Suprapubic skin (tissue), 4 donors: ENCODE measurements around the gene PTPRM. TPM values are rescaled to one million over a fixed set of nuclear protein-coding genes. Genes with fewer than 3 reads are reported as not detected.

ENCODE experiments used
- DNase-seq, 2 donors: peaks; one replicate each; pipeline ENCODE4 v3.0.0-alpha.2; 2019; ENCODE audit warnings: low spot score in 2 of 2
- H3K27ac ChIP-seq: fragments of 200-600 bp; sonication (generic); one replicate; pipeline ENCODE4 v1.5.1; 2019
- H3K27me3 ChIP-seq: fragments of 200-600 bp; sonication (generic); one replicate; pipeline ENCODE4 v1.5.1; 2019
- H3K36me3 ChIP-seq: fragments of 200-600 bp; sonication (generic); one replicate; pipeline ENCODE4 v1.5.1; 2019
- H3K4me1 ChIP-seq: fragments of 200-600 bp; sonication (generic); one replicate; pipeline ENCODE4 v1.5.1; 2019
- H3K4me3 ChIP-seq: fragments of 200-600 bp; sonication (generic); one replicate; pipeline ENCODE4 v1.5.1; 2019; ENCODE audit warnings: mild to moderate bottlenecking
- H3K9me3 ChIP-seq: fragments of 200-600 bp; sonication (generic); one replicate; pipeline ENCODE4 v1.5.1; 2019
- EP300 ChIP-seq: sonication (generic); formaldehyde crosslinking; IDR thresholded peaks from one replicate; pipeline ENCODE4 v1.6.1; 2017; ENCODE audit warnings: antibody characterized with exemption
- POLR2A ChIP-seq, 2 donors: fragments of 450-650 bp; IDR thresholded peaks; one replicate each; pipeline ENCODE4 v1.6.1; 2017; ENCODE audit warnings: antibody characterized with exemption in 2 of 2, mild to moderate bottlenecking in 2 of 2, moderate library complexity in 2 of 2
- POLR2AphosphoS5 ChIP-seq, 3 donors: sonication (generic); formaldehyde crosslinking; IDR thresholded peaks; one replicate each; pipeline ENCODE4 v1.6.1; 2017; ENCODE audit warnings: antibody characterized with exemption in 3 of 3
- WGBS: methylation state at CpG from one replicate; pipeline ENCODE4 v1.1.5; 2018; 5-methylcytosine and 5-hydroxymethylcytosine counted together
- total RNA-seq, 4 donors: library from RNA; depleted of rRNA; stranded (reverse); fragments of >200 nt; gene quantifications; one replicate each; pipeline ENCODE4 v1.1.0, GENCODE V29; 2016
- TF ChIP-seq, protein P1 (sequence below), 2 donors: fragments of 200-600 bp in 1 of 2; fragments of 450-650 bp in 1 of 2; sonication (generic) in 1 of 2; IDR thresholded peaks; one replicate each; pipeline ENCODE4 v1.5.1; 2016 to 2019; ENCODE audit warnings: antibody characterized with exemption in 2 of 2, mild to moderate bottlenecking in 1 of 2, moderate library complexity in 1 of 2

Gene PTPRM
- total RNA-seq, 4 donors from 2014 or later = 19.8 to 73.7 (median 40.0) TPM

DNA sequence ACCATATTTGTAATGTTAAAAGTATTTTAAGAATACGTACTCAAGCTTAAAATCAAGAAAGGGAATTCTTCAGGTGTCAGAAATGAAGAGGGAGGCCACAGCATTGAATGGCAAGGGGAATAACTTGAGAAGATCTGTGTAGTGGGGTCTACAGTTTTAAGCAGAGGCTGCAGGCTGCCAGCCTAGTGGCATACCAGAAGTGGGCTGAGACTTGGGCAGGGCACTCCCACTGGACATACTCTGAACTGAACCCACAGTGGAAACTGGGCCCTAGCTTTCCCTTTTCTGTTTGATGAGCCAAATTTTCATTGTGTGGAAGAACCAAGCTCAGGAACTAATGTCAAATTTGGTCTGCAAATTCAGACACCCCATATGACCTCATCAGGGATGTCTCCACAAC, 238.8 kb downstream of the PTPRM start:
- no peaks in the 10 kb centered on the region for H3K4me1 ChIP-seq
- H3K27me3 ChIP-seq = no peaks in the 10 kb centered on the region
- H3K36me3 ChIP-seq = no peaks in the 10 kb centered on the region
- 76% methylated on average over 1 of the region's 1 CpG for WGBS
- no peak overlapping the region for H3K4me3 ChIP-seq
- TF ChIP-seq EP300 = no peak
- no peak for TF ChIP-seq POLR2AphosphoS5 (IDR thresholded peaks at IDR 0.05)
- TF ChIP-seq, protein P1, sequence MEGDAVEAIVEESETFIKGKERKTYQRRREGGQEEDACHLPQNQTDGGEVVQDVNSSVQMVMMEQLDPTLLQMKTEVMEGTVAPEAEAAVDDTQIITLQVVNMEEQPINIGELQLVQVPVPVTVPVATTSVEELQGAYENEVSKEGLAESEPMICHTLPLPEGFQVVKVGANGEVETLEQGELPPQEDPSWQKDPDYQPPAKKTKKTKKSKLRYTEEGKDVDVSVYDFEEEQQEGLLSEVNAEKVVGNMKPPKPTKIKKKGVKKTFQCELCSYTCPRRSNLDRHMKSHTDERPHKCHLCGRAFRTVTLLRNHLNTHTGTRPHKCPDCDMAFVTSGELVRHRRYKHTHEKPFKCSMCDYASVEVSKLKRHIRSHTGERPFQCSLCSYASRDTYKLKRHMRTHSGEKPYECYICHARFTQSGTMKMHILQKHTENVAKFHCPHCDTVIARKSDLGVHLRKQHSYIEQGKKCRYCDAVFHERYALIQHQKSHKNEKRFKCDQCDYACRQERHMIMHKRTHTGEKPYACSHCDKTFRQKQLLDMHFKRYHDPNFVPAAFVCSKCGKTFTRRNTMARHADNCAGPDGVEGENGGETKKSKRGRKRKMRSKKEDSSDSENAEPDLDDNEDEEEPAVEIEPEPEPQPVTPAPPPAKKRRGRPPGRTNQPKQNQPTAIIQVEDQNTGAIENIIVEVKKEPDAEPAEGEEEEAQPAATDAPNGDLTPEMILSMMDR (IDR thresholded peaks at IDR 0.05) = no peak
- no peak for TF ChIP-seq POLR2A (IDR thresholded peaks at IDR 0.05)
- H3K27ac ChIP-seq = no peak overlapping the region
- no peak for DNase-seq
- no peaks in the 10 kb centered on the region for H3K9me3 ChIP-seq

DNA sequence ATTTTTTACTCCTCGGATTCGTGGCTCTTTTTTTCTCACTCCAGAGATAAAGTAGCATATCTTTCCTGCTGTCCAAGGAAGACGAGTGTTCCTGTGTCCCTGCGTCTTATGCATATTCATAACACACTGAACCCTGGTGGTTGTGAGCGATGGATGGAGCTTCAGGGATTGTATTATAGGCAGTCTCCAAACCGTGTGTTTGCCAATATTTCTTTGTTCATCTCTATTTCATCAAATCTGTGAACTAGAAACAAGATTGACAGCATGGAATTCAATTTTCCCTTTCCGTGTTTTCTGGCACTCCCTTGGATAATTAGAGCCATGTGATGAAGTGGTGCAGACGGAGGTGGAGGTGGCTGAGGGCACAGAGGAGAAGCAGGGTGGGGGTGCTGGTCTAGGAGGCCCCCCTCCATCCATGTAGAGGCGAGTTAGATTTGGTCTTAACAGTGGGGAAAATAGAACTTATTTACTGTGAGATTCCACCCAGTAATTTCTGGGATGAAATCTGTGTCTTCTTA, 240.9 kb downstream of the PTPRM start:
- H3K9me3 ChIP-seq = no peaks in the 10 kb centered on the region
- H3K4me3 ChIP-seq = no peak overlapping the region
- H3K27ac ChIP-seq = no peak overlapping the region
- DNase-seq = no peak
- no peaks in the 10 kb centered on the region for H3K36me3 ChIP-seq
- TF ChIP-seq POLR2A (IDR thresholded peaks at IDR 0.05) = no peak
- no peaks in the 10 kb centered on the region for H3K27me3 ChIP-seq
- 65% methylated on average over 9 of the region's 9 CpGs for WGBS
- H3K4me1 ChIP-seq = no peaks in the 10 kb centered on the region

DNA sequence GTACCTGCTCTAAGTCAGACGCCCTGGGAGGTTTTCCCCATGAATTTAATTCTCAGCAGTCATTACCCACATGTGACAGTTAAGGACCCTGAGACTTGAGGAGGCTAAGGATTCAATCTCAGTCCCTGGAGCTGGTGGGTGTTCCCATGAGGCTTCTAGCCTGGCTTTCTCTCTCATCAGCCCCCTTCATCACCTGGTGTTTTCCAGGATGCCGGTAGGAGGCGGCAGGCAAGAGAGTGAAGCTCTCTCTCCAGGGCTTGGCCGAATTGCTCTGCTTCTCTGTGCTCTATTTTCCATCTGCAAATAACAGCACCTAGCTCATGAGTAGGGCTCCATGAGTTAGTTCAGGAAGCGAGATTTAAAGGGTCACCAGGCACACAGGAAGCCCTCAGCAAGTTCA, 241.9 kb downstream of the PTPRM start:
- TF ChIP-seq POLR2AphosphoS5 (IDR thresholded peaks at IDR 0.05) = no peak
- no peak for TF ChIP-seq POLR2A (IDR thresholded peaks at IDR 0.05)
- TF ChIP-seq, protein P1 (IDR thresholded peaks at IDR 0.05) = no peak
- H3K27me3 ChIP-seq = no peaks in the 10 kb centered on the region
- peaks cover 2% of the 10 kb centered on the region for H3K9me3 ChIP-seq
- H3K4me3 ChIP-seq = no peak overlapping the region
- WGBS = 69% methylated on average over 5 of the region's 5 CpGs
- H3K4me1 ChIP-seq = no peaks in the 10 kb centered on the region
- no peak for DNase-seq
- no peaks in the 10 kb centered on the region for H3K36me3 ChIP-seq
- no peak overlapping the region for H3K27ac ChIP-seq

DNA sequence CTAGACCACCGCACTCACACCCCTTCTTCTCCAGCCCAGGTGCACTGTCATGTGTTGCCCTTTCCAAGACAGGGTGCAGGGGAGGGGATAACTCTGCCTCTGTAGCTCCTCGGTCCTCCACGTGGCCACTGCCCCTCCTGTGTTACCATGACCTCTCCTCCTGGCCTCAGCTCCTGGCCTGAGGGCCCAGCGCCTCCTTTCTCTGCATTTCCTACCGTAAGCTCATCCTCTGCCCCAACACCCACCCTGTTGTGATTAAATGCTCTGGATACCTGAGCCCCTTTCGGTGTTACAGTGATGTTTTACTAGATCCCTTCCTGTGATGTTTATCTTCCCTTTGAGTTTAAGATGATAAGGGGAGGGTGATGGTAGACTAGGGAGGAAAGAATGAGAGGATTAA, 242.3 kb downstream of the PTPRM start:
- WGBS = 85% methylated on average over 6 of the region's 6 CpGs
- peaks cover 7% of the 10 kb centered on the region for H3K9me3 ChIP-seq
- no peak for DNase-seq
- H3K36me3 ChIP-seq = no peaks in the 10 kb centered on the region
- H3K4me1 ChIP-seq = no peaks in the 10 kb centered on the region
- no peak overlapping the region for H3K27ac ChIP-seq
- no peak for TF ChIP-seq POLR2A (IDR thresholded peaks at IDR 0.05)
- TF ChIP-seq EP300 = no peak
- TF ChIP-seq, protein P1 (IDR thresholded peaks at IDR 0.05) = no peak
- TF ChIP-seq POLR2AphosphoS5 (IDR thresholded peaks at IDR 0.05) = no peak
- no peak overlapping the region for H3K4me3 ChIP-seq
- H3K27me3 ChIP-seq = no peaks in the 10 kb centered on the region

DNA sequence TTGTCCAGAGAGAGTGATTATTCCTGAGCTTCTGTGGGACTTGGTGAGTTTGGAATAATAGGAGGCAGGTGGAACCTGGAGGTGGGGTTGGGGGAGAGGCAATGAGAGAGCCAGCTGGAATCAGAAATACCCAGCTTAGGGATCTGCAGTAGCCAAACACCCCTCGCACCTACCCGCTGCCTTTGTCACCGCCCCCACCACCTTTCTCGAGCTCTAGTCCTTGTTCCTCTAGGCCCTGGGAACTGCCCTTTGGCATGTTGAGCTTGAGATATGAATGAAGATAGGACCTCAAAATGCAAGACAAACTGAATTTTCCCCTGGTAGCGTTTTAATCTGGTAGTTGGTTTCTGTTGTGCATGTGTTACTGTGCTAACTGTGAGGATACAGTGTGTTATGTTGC, 242.9 kb downstream of the PTPRM start:
- H3K4me3 ChIP-seq = no peak overlapping the region
- no peak for TF ChIP-seq EP300
- TF ChIP-seq, protein P1 (IDR thresholded peaks at IDR 0.05) = no peak
- TF ChIP-seq POLR2A (IDR thresholded peaks at IDR 0.05) = no peak
- TF ChIP-seq POLR2AphosphoS5 (IDR thresholded peaks at IDR 0.05) = no peak
- H3K36me3 ChIP-seq = no peaks in the 10 kb centered on the region
- H3K9me3 ChIP-seq = peaks cover 12% of the 10 kb centered on the region
- H3K27ac ChIP-seq = no peak overlapping the region
- H3K4me1 ChIP-seq = no peaks in the 10 kb centered on the region
- DNase-seq = no peak
- WGBS = 93% methylated on average over 5 of the region's 5 CpGs
- H3K27me3 ChIP-seq = no peaks in the 10 kb centered on the region
